ENCODE results near the gene AATK.

The AATK gene, protein sequence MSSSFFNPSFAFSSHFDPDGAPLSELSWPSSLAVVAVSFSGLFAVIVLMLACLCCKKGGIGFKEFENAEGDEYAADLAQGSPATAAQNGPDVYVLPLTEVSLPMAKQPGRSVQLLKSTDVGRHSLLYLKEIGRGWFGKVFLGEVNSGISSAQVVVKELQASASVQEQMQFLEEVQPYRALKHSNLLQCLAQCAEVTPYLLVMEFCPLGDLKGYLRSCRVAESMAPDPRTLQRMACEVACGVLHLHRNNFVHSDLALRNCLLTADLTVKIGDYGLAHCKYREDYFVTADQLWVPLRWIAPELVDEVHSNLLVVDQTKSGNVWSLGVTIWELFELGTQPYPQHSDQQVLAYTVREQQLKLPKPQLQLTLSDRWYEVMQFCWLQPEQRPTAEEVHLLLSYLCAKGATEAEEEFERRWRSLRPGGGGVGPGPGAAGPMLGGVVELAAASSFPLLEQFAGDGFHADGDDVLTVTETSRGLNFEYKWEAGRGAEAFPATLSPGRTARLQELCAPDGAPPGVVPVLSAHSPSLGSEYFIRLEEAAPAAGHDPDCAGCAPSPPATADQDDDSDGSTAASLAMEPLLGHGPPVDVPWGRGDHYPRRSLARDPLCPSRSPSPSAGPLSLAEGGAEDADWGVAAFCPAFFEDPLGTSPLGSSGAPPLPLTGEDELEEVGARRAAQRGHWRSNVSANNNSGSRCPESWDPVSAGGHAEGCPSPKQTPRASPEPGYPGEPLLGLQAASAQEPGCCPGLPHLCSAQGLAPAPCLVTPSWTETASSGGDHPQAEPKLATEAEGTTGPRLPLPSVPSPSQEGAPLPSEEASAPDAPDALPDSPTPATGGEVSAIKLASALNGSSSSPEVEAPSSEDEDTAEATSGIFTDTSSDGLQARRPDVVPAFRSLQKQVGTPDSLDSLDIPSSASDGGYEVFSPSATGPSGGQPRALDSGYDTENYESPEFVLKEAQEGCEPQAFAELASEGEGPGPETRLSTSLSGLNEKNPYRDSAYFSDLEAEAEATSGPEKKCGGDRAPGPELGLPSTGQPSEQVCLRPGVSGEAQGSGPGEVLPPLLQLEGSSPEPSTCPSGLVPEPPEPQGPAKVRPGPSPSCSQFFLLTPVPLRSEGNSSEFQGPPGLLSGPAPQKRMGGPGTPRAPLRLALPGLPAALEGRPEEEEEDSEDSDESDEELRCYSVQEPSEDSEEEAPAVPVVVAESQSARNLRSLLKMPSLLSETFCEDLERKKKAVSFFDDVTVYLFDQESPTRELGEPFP (N-terminal part only)

DNA sequence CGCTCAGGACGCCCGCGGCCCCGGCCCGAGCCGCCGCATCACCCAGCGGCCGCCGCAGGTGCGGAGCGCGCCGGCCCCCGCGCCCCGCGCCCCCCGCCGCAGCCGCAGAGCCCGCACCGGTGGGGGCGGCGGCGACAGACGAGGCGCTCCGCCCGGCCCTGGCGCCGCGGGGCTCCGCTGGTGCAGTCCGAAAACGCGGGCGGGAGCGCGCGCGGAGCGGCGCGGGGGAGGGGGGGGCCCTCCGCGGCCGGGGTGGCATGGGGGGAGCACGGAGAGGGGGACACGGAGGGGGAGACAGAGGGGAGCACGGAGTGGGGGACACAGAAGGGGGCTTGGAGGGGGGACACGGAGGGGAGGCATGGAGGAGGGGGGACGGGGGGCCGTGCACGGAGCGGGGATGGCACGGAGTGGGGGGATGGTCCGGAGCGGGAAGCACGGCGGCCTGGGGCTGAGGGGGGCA, at the start of gene AATK:
Gene AATK, minus strand, starts transcription at position 189 of the 460 bp plus-strand sequence. CDS start 229 bp downstream, outside the sequence.
- DNase-seq (ENCODE audit: low read depth) = no peak

DNA sequence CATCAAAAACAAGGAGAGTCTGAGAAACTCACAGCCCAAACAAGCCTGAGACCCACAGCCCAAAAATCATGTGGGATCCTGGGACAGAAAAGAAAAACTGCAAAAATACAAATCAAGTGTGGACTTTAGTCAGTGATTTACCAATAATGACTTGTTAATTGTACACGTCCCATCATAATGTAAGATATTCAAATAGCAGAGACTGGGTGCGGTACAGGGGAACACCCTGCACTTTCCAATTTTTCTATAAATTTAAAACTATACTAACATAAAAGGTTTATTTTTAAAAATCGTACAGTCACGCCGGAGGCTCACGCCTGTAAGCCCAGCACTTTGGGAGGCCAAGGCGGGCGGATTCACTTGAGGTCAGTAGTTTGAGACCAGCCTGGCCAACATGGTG, 48.0 kb upstream of the AATK start:
- DNase-seq (ENCODE audit: low read depth) = no peak

DNA sequence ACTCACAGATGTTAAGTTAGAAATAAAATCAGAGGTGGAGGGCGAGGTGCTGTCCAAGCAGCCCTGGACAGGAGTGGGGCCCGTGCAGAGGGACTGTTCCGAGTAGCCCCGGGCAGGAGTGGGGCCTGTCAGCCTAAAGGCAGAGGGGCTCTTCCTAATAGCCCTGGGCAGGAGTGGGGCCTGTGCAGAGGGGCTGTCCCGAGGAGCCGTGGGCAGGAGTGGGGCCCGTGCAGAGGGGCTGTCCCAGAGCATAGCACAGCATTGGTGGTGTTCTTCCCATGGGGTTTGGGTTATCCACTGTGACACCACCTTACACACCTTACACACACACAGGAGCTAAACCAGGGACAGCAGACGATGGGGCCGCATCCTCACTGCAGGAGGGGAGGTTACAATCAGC, 46.3 kb upstream of the AATK start:
- DNase-seq (ENCODE audit: low read depth) = no peak

DNA sequence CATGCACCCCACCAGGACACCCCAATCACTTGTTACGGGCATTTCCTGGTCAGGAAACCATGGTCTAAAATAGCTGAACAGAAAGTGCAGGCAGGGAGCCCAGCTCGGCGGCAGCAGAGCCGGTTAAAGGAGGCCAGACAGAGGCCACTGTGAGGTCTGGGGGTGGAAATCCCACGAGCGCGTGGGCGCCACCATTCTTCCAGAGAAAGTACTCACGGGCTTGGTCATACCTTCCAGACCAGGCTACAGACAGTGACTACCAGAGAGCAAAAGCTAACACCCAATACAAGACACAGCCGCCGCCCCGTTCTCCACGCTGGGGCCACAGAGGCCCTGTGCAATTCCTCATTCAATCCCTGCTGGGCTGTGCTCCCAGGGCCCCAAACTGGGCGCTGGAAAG, 44.8 kb upstream of the AATK start:
- DNase-seq (ENCODE audit: low read depth) = no peak

DNA sequence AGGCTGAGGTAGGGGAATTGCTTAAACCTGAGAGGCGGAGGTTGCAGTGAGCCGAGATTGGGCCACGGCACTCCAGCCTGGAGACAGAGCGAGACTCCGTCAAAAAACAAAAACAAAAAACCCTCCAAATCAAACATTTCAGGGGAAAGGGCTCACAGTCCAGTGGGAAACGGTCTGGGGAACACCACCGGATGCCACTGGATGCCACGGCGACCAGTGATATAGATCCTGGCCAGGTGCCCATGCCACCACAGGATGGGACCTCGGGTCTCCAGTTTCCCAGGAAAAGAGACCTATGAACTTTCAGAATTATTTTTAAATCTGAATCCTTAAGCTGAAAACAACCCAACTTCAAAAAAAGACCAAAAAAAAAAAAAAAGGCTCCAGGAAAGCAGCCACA, 44.4 kb upstream of the AATK start:
- no peak for DNase-seq (ENCODE audit: low read depth)

DNA sequence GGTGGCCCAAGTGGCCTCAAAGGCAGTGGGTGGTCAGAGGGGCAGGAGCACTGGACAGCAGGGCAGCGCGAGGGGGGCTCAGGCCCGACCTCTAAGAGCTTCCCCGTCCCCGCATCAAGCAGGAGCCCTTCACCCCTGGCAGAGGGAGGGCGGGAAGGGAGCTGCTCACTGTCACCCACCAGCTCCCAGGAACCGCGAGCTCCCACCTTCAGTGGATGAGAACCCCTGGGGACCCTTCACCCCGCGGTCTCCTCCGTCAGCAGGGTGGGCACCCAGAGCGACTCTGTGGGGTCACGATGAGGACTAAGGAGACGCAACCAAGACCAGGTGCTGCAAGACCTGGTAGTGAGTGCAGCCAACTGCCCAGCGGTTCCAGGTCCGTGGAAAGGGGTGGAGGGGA, 43.1 kb upstream of the AATK start:
- no peak for DNase-seq (ENCODE audit: low read depth)

DNA sequence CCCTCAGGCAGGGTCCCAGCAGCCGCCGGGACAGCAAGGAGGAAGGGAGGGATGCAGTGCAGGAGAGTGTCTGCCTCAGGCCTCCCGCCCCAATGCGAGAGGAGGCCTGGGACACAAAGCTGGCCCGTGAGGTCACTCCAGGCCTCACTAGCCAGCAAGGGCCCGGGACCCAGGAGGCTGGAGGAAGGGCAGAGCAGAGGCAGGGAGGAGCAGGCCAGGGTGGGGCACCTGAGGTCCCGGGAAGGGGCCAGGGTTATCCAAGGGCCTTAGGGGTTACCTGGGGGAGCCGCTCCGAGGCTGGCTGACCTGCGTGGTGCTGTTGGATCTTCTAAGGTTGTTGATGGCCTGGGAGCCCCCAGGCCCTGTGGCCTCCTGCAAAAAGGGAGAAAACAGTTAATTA, 42.6 kb upstream of the AATK start:
- no peak for DNase-seq (ENCODE audit: low read depth)

DNA sequence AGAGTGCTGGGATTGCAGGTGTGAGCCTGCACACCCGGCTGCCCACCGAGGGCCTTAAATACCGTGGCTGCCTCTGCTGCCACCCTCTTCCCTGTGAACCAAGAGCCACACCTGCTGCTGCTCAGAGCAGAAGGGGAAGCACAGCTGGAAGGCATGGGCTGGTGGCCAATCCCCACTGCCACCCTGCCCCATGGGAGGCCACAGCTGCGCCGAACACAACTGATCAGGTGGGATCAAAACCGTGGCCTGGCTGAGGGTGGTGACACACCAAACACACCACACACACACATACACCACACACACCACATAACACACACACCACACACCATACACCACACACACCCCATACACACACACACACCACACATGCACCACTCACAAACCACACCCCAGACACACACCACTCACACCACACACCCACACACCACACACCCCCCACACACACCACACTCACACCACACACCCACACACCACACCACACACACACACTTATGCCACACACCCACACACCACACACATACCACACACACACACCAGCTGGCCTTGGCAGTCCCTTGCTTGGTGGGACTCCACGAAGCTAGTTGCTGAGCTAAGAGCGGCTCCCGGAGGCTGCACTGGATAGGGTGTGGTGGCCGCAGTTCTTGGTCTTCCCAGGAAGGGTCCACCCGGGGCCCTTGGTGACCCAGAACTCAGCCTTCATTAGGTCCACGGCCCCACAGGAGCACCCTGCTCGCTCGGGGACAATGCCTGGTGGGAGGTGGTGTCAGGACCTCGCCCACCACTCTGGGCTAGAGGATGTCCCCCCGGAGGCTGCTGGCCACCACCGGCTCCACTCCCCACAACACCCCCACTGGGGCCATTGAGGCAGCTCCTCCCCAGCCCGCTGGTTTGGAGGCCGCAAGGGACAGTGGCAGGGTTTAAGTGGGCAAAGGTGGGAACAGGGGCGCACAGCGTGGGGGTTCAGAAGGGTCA, 41.9 kb upstream of the AATK start:
- no peak for DNase-seq (ENCODE audit: low read depth)

DNA sequence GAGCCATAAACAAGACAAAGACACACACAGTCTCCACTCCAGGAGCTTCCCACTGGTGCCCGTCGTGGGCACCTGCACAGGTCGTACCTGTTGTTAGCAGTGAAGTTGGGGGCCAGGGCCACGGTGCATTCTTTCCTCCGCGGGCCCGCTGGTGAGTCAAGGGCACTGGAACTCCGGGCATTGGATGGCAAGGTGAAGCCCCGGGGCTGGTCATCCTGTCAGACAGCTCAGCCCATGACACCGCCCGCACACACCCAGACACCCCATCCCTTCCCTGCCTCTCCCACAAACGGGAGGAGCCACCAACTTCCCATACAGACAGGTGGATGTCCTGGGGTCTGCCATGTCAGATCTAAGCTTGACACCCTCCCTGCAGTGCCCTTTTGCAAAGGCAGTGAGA, 40.6 kb upstream of the AATK start:
- no peak for DNase-seq (ENCODE audit: low read depth)

DNA sequence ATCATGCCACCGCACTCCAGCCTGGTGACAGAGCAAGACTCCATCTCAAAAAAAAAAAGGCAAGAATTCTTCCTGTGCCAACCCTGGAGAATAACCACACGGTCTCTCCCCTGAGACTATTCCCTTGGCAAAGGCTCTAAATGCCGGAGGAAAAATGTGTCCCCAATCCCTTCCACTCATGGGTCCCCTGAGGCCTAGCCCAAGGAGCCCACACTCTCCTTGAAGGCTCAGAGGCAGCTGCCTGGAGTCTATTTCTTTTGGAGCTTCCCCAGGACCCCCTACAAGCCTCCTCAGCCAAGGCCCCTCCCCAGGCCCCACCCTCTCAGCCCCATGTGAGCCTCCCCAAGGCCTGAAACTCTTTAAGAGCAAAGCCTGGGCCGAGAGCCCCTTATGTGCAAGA, 40.1 kb upstream of the AATK start:
- no peak for DNase-seq (ENCODE audit: low read depth)

DNA sequence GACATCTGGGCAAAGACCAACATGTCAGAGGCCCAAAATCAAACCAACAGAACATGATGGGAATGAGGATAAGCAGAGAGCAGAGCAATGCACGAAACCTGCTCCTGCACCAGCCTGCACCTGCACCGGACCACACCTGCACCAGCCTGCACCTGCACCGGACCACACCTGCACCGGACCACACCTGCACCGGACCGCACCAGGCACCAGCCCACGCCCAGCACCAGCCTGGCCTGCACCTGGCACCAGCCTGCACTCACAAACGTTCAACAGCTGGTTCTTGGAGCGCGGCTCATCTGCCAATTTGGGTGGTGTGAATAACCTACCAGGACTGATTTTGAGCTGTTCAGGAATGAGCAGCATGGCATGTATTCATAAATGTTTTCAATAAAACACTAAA, 38.6 kb upstream of the AATK start:
- DNase-seq (ENCODE audit: low read depth) = no peak

DNA sequence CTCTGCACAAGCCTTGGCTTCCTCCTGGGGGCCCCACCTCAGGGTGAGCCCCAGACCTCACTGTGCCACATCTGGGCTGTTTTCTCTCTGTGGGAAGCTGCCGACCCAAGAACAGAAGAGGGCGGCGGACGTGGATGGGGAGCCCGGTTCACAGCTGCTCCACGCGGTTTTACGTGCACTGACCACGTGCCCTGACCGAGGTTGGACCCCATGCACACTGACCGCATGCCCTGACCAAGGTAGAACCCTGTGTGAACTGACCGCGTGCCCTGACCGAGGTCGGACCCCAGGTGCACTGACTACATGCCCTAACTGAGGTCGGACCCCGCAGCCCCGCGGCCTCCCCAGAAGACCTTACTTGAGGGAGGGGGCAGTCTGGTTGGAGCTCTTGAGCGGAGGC, 37.1 kb upstream of the AATK start:
- DNase-seq (ENCODE audit: low read depth) = no peak

DNA sequence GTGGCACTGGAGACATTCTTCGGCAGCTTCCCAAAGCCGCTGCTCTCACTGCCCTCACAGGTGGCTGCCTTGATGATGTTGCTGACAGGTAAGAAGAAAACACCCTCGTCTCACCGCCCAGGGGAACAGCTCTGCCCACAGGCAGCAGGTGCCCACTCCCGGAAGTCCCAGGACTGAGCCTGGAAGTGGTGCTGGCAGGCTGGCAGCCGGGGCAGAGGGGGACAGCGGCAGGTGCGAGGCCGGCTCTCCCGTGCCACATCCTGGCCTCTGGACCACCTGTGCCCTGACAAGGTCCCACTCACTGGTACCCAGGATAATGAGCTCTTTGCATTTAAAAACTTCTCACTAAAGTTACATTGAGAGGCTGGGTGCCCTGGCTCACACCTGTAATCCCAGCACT, 36.3 kb upstream of the AATK start:
- DNase-seq (ENCODE audit: low read depth) = no peak

DNA sequence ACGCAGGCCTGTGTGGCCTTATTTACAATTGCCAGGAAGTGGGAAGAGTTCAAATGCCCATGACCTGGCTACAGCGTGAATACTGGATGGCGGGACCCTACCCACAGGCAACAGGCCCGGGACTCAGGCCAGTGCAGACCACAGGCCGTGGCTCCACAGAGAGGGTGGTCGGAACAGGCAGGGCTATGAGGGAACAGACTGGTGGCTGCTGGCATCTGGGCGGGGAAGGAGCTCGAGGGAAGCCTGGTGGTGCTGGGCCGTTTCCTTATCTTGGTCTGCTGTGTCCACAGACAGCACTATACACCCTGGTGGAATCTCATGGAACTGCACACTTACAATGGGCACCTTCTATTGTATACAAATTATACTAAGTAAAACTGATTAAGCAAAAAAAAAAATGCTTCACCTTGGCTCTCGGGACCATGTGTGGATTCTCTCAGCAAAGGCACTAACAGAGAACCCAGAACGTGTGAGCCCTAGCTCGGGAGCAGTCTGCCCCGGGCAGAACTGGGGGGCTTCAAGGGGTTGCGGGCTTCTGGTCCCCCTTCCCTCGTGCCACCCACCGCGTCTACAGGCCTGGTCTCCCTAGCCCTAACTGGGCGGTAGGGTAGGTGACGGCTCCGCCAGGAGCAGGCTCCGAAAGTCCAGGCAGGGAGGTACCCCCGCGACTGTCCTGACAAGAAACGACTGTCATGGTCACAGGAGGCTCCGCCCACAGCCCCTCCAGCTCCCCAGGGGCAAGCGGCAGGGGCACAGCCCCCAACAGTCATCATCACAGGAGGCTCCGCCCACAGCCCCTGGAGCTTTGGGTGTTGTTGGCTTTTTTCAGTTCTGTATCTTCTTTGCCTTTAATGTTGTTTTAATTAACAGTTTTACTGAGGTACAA, 34.9 kb upstream of the AATK start:
- no peak for DNase-seq (ENCODE audit: low read depth)

DNA sequence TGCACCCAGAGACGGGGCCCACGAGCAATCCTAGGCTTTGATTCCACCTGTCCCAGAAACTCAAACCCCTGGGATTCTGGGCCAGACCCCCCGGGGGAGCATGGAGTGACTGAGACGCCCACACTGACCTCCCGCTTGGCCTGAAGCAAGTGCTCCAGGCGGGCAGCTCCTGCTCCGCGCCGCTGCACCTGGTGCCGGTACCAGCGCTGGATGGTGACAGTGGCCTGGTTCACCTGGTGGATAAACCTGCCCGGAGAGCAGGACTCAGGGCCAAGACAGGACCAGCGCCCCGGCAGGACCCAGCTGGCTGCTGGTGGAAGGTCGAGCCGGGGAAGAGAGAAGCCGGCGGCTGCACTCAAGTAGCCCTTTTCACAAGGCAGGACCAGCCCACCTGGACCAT, 34.2 kb upstream of the AATK start:
- DNase-seq (ENCODE audit: low read depth) = no peak

DNA sequence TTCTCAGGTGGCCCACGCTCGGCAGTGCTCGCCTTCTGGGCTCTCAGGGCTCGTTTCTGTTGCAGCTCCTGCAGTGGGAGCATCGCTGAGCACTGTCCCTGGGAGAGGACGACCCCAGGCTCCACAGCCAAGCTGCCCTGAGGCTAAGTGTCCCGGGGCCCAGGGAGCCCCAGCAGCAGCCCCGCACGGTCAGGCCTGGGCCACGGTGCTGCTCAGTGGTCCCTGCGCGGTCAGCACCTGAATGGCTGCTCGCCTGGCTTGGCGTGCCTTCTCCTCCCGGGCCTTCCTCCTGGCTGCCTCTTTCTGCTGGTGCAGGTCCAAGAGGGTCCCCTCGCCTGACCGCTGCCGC, 33.4 kb upstream of the AATK start:
- no peak for DNase-seq (ENCODE audit: low read depth)

DNA sequence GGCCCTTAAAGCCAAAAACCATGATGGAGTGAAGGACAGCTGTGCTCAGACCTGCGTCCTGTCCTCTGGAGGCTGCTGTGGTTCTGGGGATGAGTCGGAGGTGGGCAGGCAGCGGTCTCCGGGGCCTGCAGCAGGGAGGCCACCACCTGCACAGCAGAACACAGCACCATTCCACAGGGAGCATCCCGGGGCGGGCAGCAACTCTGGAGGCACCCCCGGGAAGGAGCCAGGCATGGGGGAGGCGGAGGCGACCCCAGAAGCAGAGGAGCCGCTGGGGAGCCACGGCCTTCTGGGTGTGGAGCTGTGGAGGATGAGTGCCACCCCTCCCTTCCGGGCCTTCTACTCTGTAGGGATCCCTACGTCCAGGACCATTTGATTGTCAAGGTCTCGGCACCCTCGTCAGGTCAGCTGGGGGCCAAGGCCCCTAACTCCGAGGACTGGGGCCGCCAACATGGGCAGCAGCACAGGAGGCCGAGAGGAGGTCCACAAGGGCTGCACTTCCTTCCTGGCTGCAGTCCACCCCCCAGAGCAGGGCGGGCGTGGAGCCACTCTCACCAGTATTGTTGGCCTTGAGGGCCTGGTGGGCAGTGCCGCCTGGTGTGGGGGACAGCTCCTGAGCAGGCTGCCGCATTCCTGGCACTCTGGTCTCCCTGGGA, 32.9 kb upstream of the AATK start:
- DNase-seq (ENCODE audit: low read depth) = no peak

DNA sequence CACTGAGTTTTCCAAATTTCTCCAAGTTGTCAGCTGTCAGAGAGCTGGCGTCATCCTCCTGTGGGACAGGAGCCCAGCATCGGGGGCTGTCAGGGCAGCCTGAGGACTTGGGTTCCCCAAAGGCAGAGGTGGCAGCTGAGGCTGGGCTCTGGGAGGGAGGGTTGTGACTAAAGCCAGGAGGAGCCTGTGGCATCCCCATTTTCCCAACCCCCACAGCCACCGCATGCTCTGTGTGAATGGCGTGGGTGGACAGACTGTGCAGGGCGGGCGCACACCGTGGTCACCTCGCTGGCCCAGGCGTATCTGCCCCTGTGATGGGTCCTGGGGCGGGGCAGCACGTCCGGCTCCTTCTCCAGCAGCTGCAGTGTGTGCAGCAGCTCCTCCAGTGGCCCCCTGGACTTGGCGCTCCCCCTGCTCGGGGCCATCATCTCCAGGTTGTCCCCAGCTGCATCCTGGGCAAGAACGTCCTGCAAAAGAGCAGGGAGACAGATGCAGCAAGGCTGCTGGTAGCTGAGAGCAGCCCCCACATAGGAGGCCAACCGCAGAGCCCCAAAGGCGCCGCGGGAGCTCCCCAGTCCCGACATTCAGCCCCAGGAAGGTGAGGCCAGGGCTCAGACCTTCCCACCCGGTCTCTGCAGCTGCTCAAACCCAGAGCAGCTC, 31.9 kb upstream of the AATK start:
- DNase-seq (ENCODE audit: low read depth) = no peak

DNA sequence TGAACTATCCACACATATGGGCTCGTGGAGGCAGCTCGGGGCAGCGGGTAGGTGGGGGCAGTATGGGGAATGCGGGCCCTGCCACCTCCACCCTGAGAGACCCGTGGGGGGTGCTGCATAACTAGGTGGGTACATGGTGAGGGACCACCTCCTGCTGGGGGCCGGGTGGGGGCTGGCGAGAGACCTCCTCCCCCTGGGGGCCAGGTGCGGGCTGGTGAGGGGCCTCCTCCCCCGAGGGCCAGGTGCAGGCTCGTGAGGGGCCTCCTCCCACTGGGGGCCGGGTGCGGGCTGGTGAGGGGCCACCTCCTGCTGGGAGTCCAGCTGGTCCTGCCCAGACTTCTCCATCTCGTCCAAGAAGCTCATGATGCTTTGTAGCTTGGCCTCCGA, 31.4 kb upstream of the AATK start:
- DNase-seq (ENCODE audit: low read depth) = no peak

Data from stimulated activated CD8-positive, alpha-beta memory T cell treated with anti-CD3 and anti-CD28 coated beads, Interleukin-12 subunit alpha, Interleukin-12 subunit beta, amount 100 ng/mL, for 4 hours (primary cell).